H1 (cell line): ENCODE results near the gene CST7. TPM values are rescaled to one million over a fixed set of nuclear protein-coding genes. Genes with fewer than 3 reads are reported as not detected.

ENCODE experiments used
- CREB1 ChIP-seq: IDR thresholded peaks from 2 replicates; pipeline ENCODE4 v1.6.1; 2012; ENCODE audit warnings: inconsistent platforms
- HDAC2 ChIP-seq, 2 experiments: fragments of 300-600 bp in 1 of 2; sonication (generic) in 1 of 2; IDR thresholded peaks; 2 replicates each; pipeline ENCODE4 v1.6.1; 2011 to 2012; ENCODE audit warnings: low read depth in 2 of 2, low read length in 2 of 2, mild to moderate bottlenecking in 2 of 2, moderate library complexity in 2 of 2, borderline replicate concordance in 1 of 2, inconsistent platforms in 1 of 2
- polyA plus RNA-seq, 7 experiments: library from polyadenylated mRNA; depleted of rRNA in 3 of 7; stranded (reverse) in 5 of 7; unstranded in 2 of 7; fragments of >200 nt in 5 of 7; fragments of 200-250 nt in 2 of 7; gene quantifications; 1 replicate in 5 of 7; 2 replicates in 1 of 7; 4 replicates in 1 of 7; pipeline versions ENCODE4 v1.2.1 to v1.2.3, GENCODE V29; 2011 to 2013; ENCODE audit warnings: missing spikeins in 2 of 7, mixed read lengths in 2 of 7
- total RNA-seq: library from RNA; stranded (reverse); fragmentation: NEBNext Ultra II Directional; extraction: Animal tissue kit (Norgen Biotek cat#: 25700); gene quantifications from 2 replicates; pipeline ENCODE4 v1.2.1, GENCODE V29; 2021

The CST7 gene
- total and polyA plus RNA-seq, 2 of the 8 experiments (the other 6 are each of a cell fraction or from before 2014, with no cell fraction given) = not detected

GRCh38 chr20:24959591-24960301 is 10.7 kb downstream of the CST7 start (continued):
- TF ChIP-seq HDAC2 (IDR thresholded peaks at IDR 0.05; ENCODE audit: borderline replicate concordance in 1 of 2, low read depth in 2 of 2, low read length in 2 of 2) (no peak), CREB1 (no peak)
- TF ChIP-seq, all 59 proteins: peak for 0
